Measurements from ENCODE around the gene NOTO. TPM values are rescaled to one million over a fixed set of nuclear protein-coding genes. Genes with fewer than 3 reads are reported as not detected.

The NOTO gene
- total and polyA plus RNA-seq, 2 of the 8 experiments (the other 6 are each of a cell fraction or from before 2014, with no cell fraction given) = 0.33 to 0.54 TPM

DNA sequence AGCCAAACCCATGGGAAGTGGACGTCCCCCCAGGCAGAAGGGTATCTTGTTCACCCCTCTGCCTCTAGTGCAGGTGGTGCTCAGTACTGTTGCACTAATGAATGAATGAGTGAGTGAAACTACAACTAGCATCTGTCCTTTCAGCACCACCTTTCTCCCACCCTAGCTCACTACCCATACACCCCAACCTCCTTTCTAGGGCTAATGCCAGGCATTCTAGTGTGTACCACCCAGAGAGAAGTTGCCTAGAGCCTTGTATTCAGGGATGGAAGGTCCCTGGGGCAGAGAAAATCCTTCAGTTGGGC, 54.2 kb downstream of the NOTO start:
- Histone ChIP-seq H3K27ac (ENCODE audit: low read depth, low read length) (no peak overlapping the region), H3K4ac (replicated peaks; ENCODE audit: insufficient read length, low read depth, low read length) (no peak overlapping the region), H3K14ac (ENCODE audit: insufficient read length) (no peak overlapping the region), H3K4me1 (replicated peaks in 1 of 4; ENCODE audit: control insufficient read depth in 3 of 4, insufficient read depth in 4 of 4, low read length in 3 of 4) (peaks cover 0 to 12% (median 4%) of the 10 kb centered on the region in 4 experiments; a peak in 3 of 7 replicates), H3K9ac (replicated peaks in 1 of 4; ENCODE audit: extremely low read depth in 1 of 4, low read depth in 3 of 4, low read length in 3 of 4) (no peak overlapping the region), H2AK5ac (ENCODE audit: low read depth, low read length) (no peak overlapping the region), H2AFZ (ENCODE audit: low read length) (no peak overlapping the region), H2BK15ac (ENCODE audit: low read length) (no peak overlapping the region), H4K20me1 (replicated peaks in 1 of 2; ENCODE audit: control insufficient read depth in 1 of 2, insufficient read depth in 2 of 2, low read length in 2 of 2) (peaks cover 16 to 18% of the 10 kb centered on the region in 2 experiments), H4K8ac (ENCODE audit: extremely low read depth, insufficient read depth, low read length) (no peak overlapping the region), H2BK12ac (ENCODE audit: low read depth, low read length) (no peak overlapping the region), H3K56ac (replicated peaks; ENCODE audit: insufficient read length, low read depth, low read length) (no peak overlapping the region), H2BK120ac (replicated peaks; ENCODE audit: low read depth, low read length) (no peak overlapping the region), H3K79me1 (ENCODE audit: low read depth, low read length) (no peaks in the 10 kb centered on the region), H3K9me3 (ENCODE audit: insufficient read depth in 2 of 2, low read depth in 1 of 2, low read length in 1 of 2) (no peaks in the 10 kb centered on the region), H3K23me2 (ENCODE audit: low read depth, low read length) (no peaks in the 10 kb centered on the region), H3K4me3 (ENCODE audit: extremely low read depth in 1 of 4, insufficient read depth in 2 of 4, low read depth in 3 of 4, low read length in 4 of 4) (no peak overlapping the region), H3K79me2 (ENCODE audit: control insufficient read depth in 1 of 2, insufficient read depth in 2 of 2, low read length in 2 of 2) (no peaks in the 10 kb centered on the region), H2BK5ac (ENCODE audit: low read depth, low read length) (peak overlapping the region; percentile 21; the same call in 1 of the 2 replicates), H4K5ac (ENCODE audit: insufficient read length, low read depth, low read length) (no peak overlapping the region), H4K91ac (replicated peaks; ENCODE audit: insufficient read length, low read length) (no peak overlapping the region), H3K36me3 (ENCODE audit: control insufficient read depth in 2 of 4, insufficient read depth in 4 of 4, low read length in 3 of 4) (peaks cover 11 to 40% (median 20%) of the 10 kb centered on the region in 4 experiments; a peak in 7 of 8 replicates), H3K27me3 (replicated peaks in 1 of 4; ENCODE audit: control insufficient read depth in 3 of 4, extremely low read depth in 1 of 4, insufficient read depth in 3 of 4, low read length in 3 of 4) (no peaks in the 10 kb centered on the region), H3K18ac (ENCODE audit: extremely low read depth, low read length) (no peak overlapping the region), H3K23ac (ENCODE audit: insufficient read length) (no peak overlapping the region), H3K4me2 (ENCODE audit: insufficient read depth in 1 of 2, low read depth in 2 of 2, low read length in 2 of 2) (no peak overlapping the region), H2BK20ac (ENCODE audit: low read length) (no peak overlapping the region)
- DNase-seq (ENCODE audit: low read depth in 1 of 2, low spot score in 2 of 2) = no peak
- WGBS, 2 experiments (ENCODE audit: extremely low coverage in 1 of 2, insufficient coverage in 1 of 2, insufficient read length in 1 of 2, insufficient replicate concordance in 2 of 2, low coverage in 1 of 2, low lambda C conversion rate in 2 of 2, missing lambda C conversion rate in 1 of 2) = 53% methylated on average over 1 of the region's 1 CpG; no CpG with 5 or more reads in 1 of the 2 experiments
- TF ChIP-seq, protein P1, sequence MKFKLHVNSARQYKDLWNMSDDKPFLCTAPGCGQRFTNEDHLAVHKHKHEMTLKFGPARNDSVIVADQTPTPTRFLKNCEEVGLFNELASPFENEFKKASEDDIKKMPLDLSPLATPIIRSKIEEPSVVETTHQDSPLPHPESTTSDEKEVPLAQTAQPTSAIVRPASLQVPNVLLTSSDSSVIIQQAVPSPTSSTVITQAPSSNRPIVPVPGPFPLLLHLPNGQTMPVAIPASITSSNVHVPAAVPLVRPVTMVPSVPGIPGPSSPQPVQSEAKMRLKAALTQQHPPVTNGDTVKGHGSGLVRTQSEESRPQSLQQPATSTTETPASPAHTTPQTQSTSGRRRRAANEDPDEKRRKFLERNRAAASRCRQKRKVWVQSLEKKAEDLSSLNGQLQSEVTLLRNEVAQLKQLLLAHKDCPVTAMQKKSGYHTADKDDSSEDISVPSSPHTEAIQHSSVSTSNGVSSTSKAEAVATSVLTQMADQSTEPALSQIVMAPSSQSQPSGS (IDR thresholded peaks at IDR 0.05; ENCODE audit: low read length) = no peak
- TF ChIP-seq TAF7 (optimal IDR thresholded peaks at IDR 0.05; ENCODE audit: borderline replicate concordance, low read depth, low read length) (no peak), POLR2A (IDR thresholded peaks at IDR 0.05; ENCODE audit: control extremely low read depth in 1 of 2, low read depth in 2 of 2, low read length in 2 of 2) (0 out of 3 replicates have a peak, but pooled peaks of 1 of the 2 experiments have one; percentile 37)
- ChIA-PET CTCF (ENCODE audit: partially characterized antibody) (interaction anchor here (1.2 to 7.0 kb wide), 11 partner anchors 12 to 100 kb away, joined by 3 to 51 read pairs (median 6); partner anchors contain the start of genes CCT7, EGR4, NOTO and PRADC1), POLR2A (ENCODE audit: partially characterized antibody) (interaction anchor here (1.1 to 5.1 kb wide), 10 partner anchors 10 to 43 kb away, joined by 3 to 53 read pairs (median 6); partner anchors contain the start of genes CCT7, FBXO41 and PRADC1)
- FAIRE-seq = no peak

Measured in H1 (cell line).